ENCODE measurements around the gene SASH3.

DNA sequence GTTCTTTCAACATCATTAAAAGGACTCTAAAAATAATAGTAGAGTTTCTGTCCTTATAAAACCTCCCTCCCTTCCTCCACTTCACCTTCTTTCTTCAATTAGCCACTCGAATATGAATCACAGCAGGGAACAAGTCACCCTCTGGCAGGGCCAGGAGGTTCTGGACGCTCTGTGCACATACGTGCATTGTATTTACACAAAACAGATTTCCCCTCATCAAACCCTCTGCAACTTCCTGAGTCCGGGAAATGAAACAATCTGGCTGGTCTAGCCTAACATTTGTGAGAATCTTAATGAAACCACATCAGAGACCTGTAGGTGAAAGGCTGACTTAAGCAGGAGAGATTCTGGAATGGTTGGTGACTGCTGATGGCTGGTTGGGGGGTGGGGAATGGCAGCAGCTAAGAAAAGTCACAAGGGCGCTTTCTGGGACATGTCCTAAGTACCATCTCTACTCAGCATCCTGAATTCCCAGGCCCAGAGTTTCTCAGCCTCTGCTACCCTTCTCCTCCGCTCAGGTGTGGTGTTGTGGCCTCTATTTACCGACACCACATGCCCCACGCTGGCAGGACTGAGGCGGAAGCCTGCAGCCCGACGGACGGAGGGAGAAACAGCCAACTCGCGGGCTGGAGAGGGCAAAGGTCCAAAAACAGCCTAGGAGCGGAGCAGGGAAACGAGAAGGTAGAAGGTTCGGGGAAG is 62.9 kb downstream of the SASH3 start:
- TF ChIP-seq, protein P1, sequence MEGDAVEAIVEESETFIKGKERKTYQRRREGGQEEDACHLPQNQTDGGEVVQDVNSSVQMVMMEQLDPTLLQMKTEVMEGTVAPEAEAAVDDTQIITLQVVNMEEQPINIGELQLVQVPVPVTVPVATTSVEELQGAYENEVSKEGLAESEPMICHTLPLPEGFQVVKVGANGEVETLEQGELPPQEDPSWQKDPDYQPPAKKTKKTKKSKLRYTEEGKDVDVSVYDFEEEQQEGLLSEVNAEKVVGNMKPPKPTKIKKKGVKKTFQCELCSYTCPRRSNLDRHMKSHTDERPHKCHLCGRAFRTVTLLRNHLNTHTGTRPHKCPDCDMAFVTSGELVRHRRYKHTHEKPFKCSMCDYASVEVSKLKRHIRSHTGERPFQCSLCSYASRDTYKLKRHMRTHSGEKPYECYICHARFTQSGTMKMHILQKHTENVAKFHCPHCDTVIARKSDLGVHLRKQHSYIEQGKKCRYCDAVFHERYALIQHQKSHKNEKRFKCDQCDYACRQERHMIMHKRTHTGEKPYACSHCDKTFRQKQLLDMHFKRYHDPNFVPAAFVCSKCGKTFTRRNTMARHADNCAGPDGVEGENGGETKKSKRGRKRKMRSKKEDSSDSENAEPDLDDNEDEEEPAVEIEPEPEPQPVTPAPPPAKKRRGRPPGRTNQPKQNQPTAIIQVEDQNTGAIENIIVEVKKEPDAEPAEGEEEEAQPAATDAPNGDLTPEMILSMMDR (IDR thresholded peaks at IDR 0.05), result no peak
- TF ChIP-seq POLR2A (IDR thresholded peaks at IDR 0.05) (peak in 1 of 2 donors; percentile 7), EP300 (IDR thresholded peaks at IDR 0.05) (no peak)
